Measurements from ENCODE around the gene CHD6. TPM values are rescaled to one million over a fixed set of nuclear protein-coding genes. Genes with fewer than 3 reads are reported as not detected.

The CHD6 gene
- total and polyA plus RNA-seq, 2 of the 13 experiments (the other 11 are each of a cell fraction or from before 2014, with no cell fraction given): 14.4 to 52.0 TPM

DNA sequence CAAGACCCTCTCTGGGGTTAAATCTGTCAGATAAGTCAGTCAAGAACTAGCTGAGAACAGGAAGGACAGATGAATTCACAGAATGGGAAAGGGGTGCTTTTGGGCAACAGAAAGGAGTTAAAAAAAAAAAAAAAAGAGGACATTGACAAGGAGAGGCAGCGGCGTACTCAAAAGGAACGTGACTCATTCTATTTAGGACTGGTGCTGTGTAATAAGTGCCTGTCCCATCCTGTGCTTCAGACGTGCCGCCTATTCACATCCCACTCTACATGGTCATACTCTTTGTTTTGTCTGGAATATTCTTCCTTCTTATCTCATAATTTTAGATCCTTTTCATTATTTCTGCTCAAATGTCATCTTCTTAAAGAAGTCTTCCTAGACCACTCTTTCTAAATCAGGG lies 150.5 kb downstream of the CHD6 start:
- no TSS peak for BruUV-seq (replicated peaks)
- 90% methylated on average over 5 of the region's 5 CpGs for WGBS (ENCODE audit: low lambda C conversion rate)
- Histone ChIP-seq H3K27ac (ENCODE audit: extremely low read length, insufficient read depth, low read length) (no peak overlapping the region), H3K4me1 (ENCODE audit: insufficient read depth, low read length) (no peaks in the 10 kb centered on the region), H3K9me3 (ENCODE audit: low read length) (no peaks in the 10 kb centered on the region), H3K4me2 (ENCODE audit: low read depth, low read length) (no peak overlapping the region), H3K79me2 (ENCODE audit: insufficient read depth, low read length) (no peaks in the 10 kb centered on the region), H3K27me3 (ENCODE audit: control insufficient read depth in 1 of 2, insufficient read depth in 2 of 2, low read length in 2 of 2) (no peaks in the 10 kb centered on the region), H3K36me3 (replicated peaks in 1 of 2; ENCODE audit: control insufficient read depth in 1 of 2, insufficient read depth in 2 of 2, low read length in 2 of 2) (peaks cover 28 to 68% of the 10 kb centered on the region in 2 experiments), H2AFZ (ENCODE audit: low read length) (no peak overlapping the region), H3K9ac (ENCODE audit: insufficient read depth, low read depth, low read length) (no peak overlapping the region), H4K20me1 (ENCODE audit: insufficient read depth, low read length) (no peaks in the 10 kb centered on the region), H3K4me3 (replicated peaks in 1 of 3; ENCODE audit: insufficient read depth in 1 of 3, low read depth in 2 of 3, low read length in 3 of 3) (no peak overlapping the region)
- CTCF ChIA-PET (ENCODE audit: low intra/inter-chr PET ratio, low total read pairs): no interaction called here
- ATAC-seq (no peak), DNase-seq (ENCODE audit: low spot score) (no peak), FAIRE-seq (no peak)
- POLR2A ChIA-PET: no interaction called here
- intact Hi-C loops (cut with micrococcal nuclease; ENCODE audit: unreplicated experiment) (loop anchor here (5.0 kb wide), 1 partner anchor 150 kb away; the partner anchor contains the start of gene CHD6), in situ Hi-C loops (cut with HindIII; ENCODE audit: extremely low pct_ligation_motif_present, low pct_unique_long_range_greater_than_20kb) (no loop called here)
- no peak for TF ChIP-seq ZNF138 (CRISPR knock-in tag; IDR thresholded peaks at IDR 0.05; ENCODE audit: low read depth)
- TF ChIP-seq, protein P1, sequence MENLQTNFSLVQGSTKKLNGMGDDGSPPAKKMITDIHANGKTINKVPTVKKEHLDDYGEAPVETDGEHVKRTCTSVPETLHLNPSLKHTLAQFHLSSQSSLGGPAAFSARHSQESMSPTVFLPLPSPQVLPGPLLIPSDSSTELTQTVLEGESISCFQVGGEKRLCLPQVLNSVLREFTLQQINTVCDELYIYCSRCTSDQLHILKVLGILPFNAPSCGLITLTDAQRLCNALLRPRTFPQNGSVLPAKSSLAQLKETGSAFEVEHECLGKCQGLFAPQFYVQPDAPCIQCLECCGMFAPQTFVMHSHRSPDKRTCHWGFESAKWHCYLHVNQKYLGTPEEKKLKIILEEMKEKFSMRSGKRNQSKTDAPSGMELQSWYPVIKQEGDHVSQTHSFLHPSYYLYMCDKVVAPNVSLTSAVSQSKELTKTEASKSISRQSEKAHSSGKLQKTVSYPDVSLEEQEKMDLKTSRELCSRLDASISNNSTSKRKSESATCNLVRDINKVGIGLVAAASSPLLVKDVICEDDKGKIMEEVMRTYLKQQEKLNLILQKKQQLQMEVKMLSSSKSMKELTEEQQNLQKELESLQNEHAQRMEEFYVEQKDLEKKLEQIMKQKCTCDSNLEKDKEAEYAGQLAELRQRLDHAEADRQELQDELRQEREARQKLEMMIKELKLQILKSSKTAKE (CRISPR knock-in tag; IDR thresholded peaks at IDR 0.05; ENCODE audit: borderline replicate concordance): no peak

DNA sequence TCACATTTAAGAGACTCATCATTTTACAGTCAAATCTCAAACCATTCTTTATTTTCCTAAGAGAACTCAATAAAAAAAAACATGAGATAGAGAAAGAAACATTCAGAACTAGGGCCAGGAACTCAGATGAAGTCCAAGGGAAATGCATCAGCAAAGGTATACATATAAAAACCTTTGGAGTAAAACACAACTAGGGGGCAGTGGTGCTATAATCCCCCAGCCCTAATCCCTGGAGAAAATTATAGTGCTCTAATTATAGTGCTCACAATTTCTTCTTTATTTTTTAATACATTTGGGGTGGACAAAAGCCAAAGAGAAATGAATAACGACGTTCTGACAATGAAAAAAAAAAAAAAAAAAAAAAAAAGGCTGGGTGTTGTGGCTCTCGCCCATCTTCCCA lies 151.0 kb downstream of the CHD6 start:
- Histone ChIP-seq H3K27me3 (ENCODE audit: control insufficient read depth in 1 of 2, insufficient read depth in 2 of 2, low read length in 2 of 2) (no peaks in the 10 kb centered on the region), H3K9ac (ENCODE audit: insufficient read depth, low read depth, low read length) (no peak overlapping the region), H3K36me3 (replicated peaks in 1 of 2; ENCODE audit: control insufficient read depth in 1 of 2, insufficient read depth in 2 of 2, low read length in 2 of 2) (peaks cover 26 to 66% of the 10 kb centered on the region in 2 experiments), H3K9me3 (ENCODE audit: low read length) (no peaks in the 10 kb centered on the region), H3K79me2 (ENCODE audit: insufficient read depth, low read length) (no peaks in the 10 kb centered on the region), H3K4me2 (ENCODE audit: low read depth, low read length) (no peak overlapping the region), H3K27ac (ENCODE audit: extremely low read length, insufficient read depth, low read length) (no peak overlapping the region), H3K4me1 (ENCODE audit: insufficient read depth, low read length) (no peaks in the 10 kb centered on the region), H4K20me1 (ENCODE audit: insufficient read depth, low read length) (no peaks in the 10 kb centered on the region), H2AFZ (ENCODE audit: low read length) (no peak overlapping the region), H3K4me3 (replicated peaks in 1 of 3; ENCODE audit: insufficient read depth in 1 of 3, low read depth in 2 of 3, low read length in 3 of 3) (no peak overlapping the region)
- peak; percentile 47; the same call in 1 of the 3 replicates for ATAC-seq
- WGBS (ENCODE audit: low lambda C conversion rate): 91% methylated on average over 3 of the region's 3 CpGs
- TF ChIP-seq SMYD3 (CRISPR knock-in tag; IDR thresholded peaks at IDR 0.05) (no peak), STAG1 (CRISPR knock-in tag; IDR thresholded peaks at IDR 0.05) (peak; percentile 56), ZIK1 (CRISPR knock-in tag; IDR thresholded peaks at IDR 0.05; ENCODE audit: borderline replicate concordance, low read depth) (no peak), AGO2 (optimal IDR thresholded peaks at IDR 0.05; ENCODE audit: low read depth, low read length) (no peak)
- TF ChIP-seq, protein P2, sequence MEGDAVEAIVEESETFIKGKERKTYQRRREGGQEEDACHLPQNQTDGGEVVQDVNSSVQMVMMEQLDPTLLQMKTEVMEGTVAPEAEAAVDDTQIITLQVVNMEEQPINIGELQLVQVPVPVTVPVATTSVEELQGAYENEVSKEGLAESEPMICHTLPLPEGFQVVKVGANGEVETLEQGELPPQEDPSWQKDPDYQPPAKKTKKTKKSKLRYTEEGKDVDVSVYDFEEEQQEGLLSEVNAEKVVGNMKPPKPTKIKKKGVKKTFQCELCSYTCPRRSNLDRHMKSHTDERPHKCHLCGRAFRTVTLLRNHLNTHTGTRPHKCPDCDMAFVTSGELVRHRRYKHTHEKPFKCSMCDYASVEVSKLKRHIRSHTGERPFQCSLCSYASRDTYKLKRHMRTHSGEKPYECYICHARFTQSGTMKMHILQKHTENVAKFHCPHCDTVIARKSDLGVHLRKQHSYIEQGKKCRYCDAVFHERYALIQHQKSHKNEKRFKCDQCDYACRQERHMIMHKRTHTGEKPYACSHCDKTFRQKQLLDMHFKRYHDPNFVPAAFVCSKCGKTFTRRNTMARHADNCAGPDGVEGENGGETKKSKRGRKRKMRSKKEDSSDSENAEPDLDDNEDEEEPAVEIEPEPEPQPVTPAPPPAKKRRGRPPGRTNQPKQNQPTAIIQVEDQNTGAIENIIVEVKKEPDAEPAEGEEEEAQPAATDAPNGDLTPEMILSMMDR (CRISPR knock-in tag; IDR thresholded peaks at IDR 0.05): peak; percentile 26
- BruUV-seq (replicated peaks): no TSS peak
- ChIA-PET POLR2A (no interaction called here), CTCF (ENCODE audit: low intra/inter-chr PET ratio, low total read pairs) (no interaction called here)
- no peak for FAIRE-seq
- intact Hi-C loops (cut with micrococcal nuclease; ENCODE audit: unreplicated experiment) (loop anchor here (5.0 kb wide), 1 partner anchor 150 kb away; the partner anchor contains the start of gene CHD6), in situ Hi-C loops (cut with HindIII; ENCODE audit: extremely low pct_ligation_motif_present, low pct_unique_long_range_greater_than_20kb) (no loop called here)
- no peak for DNase-seq (ENCODE audit: low spot score)

Measured in HepG2 (cell line).